ENCODE measurements around the gene CHSY3.

CHSY3 gene

DNA sequence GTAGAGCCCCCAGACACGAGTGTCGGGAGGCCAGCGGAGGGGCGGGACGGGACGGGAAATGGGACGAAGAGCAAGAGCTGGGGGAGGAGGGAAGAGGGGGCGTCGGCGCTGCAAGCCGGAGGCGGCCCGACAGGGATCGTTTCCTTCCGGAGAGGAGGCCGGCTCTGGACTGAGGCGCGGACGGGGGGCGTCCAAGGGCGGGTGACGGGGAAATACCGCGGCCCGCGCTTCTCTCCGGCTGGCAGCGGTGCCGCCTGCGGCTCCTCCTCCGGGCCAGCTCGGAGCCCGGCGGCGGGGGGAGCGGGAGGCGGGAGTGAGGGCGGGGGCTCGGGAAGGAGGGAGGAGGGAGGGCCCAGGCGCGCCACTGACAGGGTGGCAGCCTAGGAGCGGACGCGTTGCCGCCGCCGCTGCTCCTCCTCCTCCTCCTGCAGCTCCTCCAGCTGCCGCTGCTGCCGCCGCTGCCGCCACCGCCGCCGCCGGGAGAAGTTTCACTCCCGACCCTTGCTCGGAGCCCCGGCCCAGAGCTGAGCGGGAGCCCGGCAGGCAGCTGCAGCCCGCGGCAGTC is at the start of gene CHSY3:
Gene CHSY3, plus strand, starts transcription at position 364 of the 565 bp plus-strand sequence.
- Histone ChIP-seq H3K9me3 (ENCODE audit: control insufficient read depth in 1 of 2, low read length in 2 of 2) (no peaks in the 10 kb centered on the region), H3K4me3 (ENCODE audit: low read depth in 1 of 2, low read length in 2 of 2) (peak within 1 kb of the TSS; percentile 63 to 66), H3K9ac (ENCODE audit: low read depth in 1 of 2, low read length in 2 of 2) (peak within 1 kb of the TSS in 1 of 2 donors; percentile 41), H3K36me3 (ENCODE audit: control insufficient read depth in 1 of 2, insufficient read depth in 2 of 2, low read length in 2 of 2) (no peaks in the 10 kb centered on the region), H3K27me3 (ENCODE audit: control insufficient read depth in 1 of 2, insufficient read depth in 2 of 2, low read length in 2 of 2) (peaks cover 25 to 41% of the 10 kb centered on the region in 2 donors), H3K4me1 (ENCODE audit: control insufficient read depth in 1 of 2, insufficient read depth in 2 of 2, low read length in 2 of 2) (peaks cover 10 to 12% of the 10 kb centered on the region in 2 donors), H3K27ac (ENCODE audit: low read depth, low read length) (peak within 1 kb of the TSS; percentile 32)

DNA sequence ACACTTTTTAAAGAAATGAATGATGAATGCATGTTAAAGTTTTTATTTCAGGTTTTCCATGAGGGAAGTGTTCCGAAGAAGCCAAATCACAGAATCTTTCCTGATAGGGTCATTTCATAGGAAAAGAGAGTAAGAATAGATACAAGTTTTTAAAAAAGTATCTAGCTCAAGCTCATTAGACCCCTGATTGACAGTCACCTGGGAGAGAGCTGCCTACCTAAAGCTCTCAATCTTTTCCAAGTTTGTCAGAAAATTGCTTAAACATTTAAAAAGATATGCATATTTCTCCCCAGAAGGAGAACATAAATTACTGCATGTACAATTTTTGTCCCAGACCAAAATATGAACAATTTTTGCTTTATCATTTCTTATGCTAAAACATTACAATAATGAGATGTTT is 47.9 kb upstream of the CHSY3 start:
- Histone ChIP-seq H3K36me3 (ENCODE audit: control insufficient read depth in 1 of 2, insufficient read depth in 2 of 2, low read length in 2 of 2) (no peaks in the 10 kb centered on the region), H3K4me1 (ENCODE audit: control insufficient read depth in 1 of 2, insufficient read depth in 2 of 2, low read length in 2 of 2) (no peaks in the 10 kb centered on the region), H3K9me3 (ENCODE audit: control insufficient read depth in 1 of 2, low read length in 2 of 2) (no peaks in the 10 kb centered on the region), H3K27ac (ENCODE audit: low read depth, low read length) (no peak overlapping the region), H3K9ac (ENCODE audit: low read depth in 1 of 2, low read length in 2 of 2) (no peak overlapping the region), H3K4me3 (ENCODE audit: low read depth in 1 of 2, low read length in 2 of 2) (no peak overlapping the region), H3K27me3 (ENCODE audit: control insufficient read depth in 1 of 2, insufficient read depth in 2 of 2, low read length in 2 of 2) (no peaks in the 10 kb centered on the region)

- no peaks in the 10 kb centered on the region for H3K36me3 ChIP-seq (ENCODE audit: control insufficient read depth in 1 of 2, insufficient read depth in 2 of 2, low read length in 2 of 2)
- H3K4me1 ChIP-seq (ENCODE audit: control insufficient read depth in 1 of 2, insufficient read depth in 2 of 2, low read length in 2 of 2), result no peaks in the 10 kb centered on the region
- H3K9me3 ChIP-seq (ENCODE audit: control insufficient read depth in 1 of 2, low read length in 2 of 2), result no peaks in the 10 kb centered on the region
- no peaks in the 10 kb centered on the region for H3K27me3 ChIP-seq (ENCODE audit: control insufficient read depth in 1 of 2, insufficient read depth in 2 of 2, low read length in 2 of 2)
- H3K4me3 ChIP-seq (ENCODE audit: low read depth in 1 of 2, low read length in 2 of 2), result no peak overlapping the region
- no peak overlapping the region for H3K27ac ChIP-seq (ENCODE audit: low read depth, low read length)
- H3K9ac ChIP-seq (ENCODE audit: low read depth in 1 of 2, low read length in 2 of 2), result no peak overlapping the region
Observed at GRCh38 chr5:129857116-129857515, 47.1 kb upstream of the CHSY3 start.

GRCh38 chr5:129858131-129858675 is 46.1 kb upstream of the CHSY3 start:
- H3K4me3 ChIP-seq (ENCODE audit: low read depth in 1 of 2, low read length in 2 of 2), result no peak overlapping the region
- no peaks in the 10 kb centered on the region for H3K9me3 ChIP-seq (ENCODE audit: control insufficient read depth in 1 of 2, low read length in 2 of 2)
- no peak overlapping the region for H3K27ac ChIP-seq (ENCODE audit: low read depth, low read length)
- no peaks in the 10 kb centered on the region for H3K36me3 ChIP-seq (ENCODE audit: control insufficient read depth in 1 of 2, insufficient read depth in 2 of 2, low read length in 2 of 2)
- no peak overlapping the region for H3K9ac ChIP-seq (ENCODE audit: low read depth in 1 of 2, low read length in 2 of 2)
- H3K27me3 ChIP-seq (ENCODE audit: control insufficient read depth in 1 of 2, insufficient read depth in 2 of 2, low read length in 2 of 2), result no peaks in the 10 kb centered on the region
- no peaks in the 10 kb centered on the region for H3K4me1 ChIP-seq (ENCODE audit: control insufficient read depth in 1 of 2, insufficient read depth in 2 of 2, low read length in 2 of 2)

GRCh38 chr5:129884322-129884721 is 19.9 kb upstream of the CHSY3 start:
- no peaks in the 10 kb centered on the region for H3K4me1 ChIP-seq (ENCODE audit: control insufficient read depth in 1 of 2, insufficient read depth in 2 of 2, low read length in 2 of 2)
- H3K9ac ChIP-seq (ENCODE audit: low read depth in 1 of 2, low read length in 2 of 2), result no peak overlapping the region
- H3K36me3 ChIP-seq (ENCODE audit: control insufficient read depth in 1 of 2, insufficient read depth in 2 of 2, low read length in 2 of 2), result no peaks in the 10 kb centered on the region
- no peaks in the 10 kb centered on the region for H3K9me3 ChIP-seq (ENCODE audit: control insufficient read depth in 1 of 2, low read length in 2 of 2)
- no peak overlapping the region for H3K4me3 ChIP-seq (ENCODE audit: low read depth in 1 of 2, low read length in 2 of 2)
- H3K27me3 ChIP-seq (ENCODE audit: control insufficient read depth in 1 of 2, insufficient read depth in 2 of 2, low read length in 2 of 2), result no peaks in the 10 kb centered on the region
- H3K27ac ChIP-seq (ENCODE audit: low read depth, low read length), result no peak overlapping the region

GRCh38 chr5:129899454-129899853 is 4.8 kb upstream of the CHSY3 start:
- Histone ChIP-seq H3K36me3 (ENCODE audit: control insufficient read depth in 1 of 2, insufficient read depth in 2 of 2, low read length in 2 of 2) (no peaks in the 10 kb centered on the region), H3K9ac (ENCODE audit: low read depth in 1 of 2, low read length in 2 of 2) (no peak overlapping the region), H3K4me1 (ENCODE audit: control insufficient read depth in 1 of 2, insufficient read depth in 2 of 2, low read length in 2 of 2) (no peaks in the 10 kb centered on the region), H3K9me3 (ENCODE audit: control insufficient read depth in 1 of 2, low read length in 2 of 2) (no peaks in the 10 kb centered on the region), H3K27ac (ENCODE audit: low read depth, low read length) (no peak overlapping the region), H3K4me3 (ENCODE audit: low read depth in 1 of 2, low read length in 2 of 2) (no peak overlapping the region), H3K27me3 (ENCODE audit: control insufficient read depth in 1 of 2, insufficient read depth in 2 of 2, low read length in 2 of 2) (peaks cover 7 to 8% of the 10 kb centered on the region in 2 donors)

DNA sequence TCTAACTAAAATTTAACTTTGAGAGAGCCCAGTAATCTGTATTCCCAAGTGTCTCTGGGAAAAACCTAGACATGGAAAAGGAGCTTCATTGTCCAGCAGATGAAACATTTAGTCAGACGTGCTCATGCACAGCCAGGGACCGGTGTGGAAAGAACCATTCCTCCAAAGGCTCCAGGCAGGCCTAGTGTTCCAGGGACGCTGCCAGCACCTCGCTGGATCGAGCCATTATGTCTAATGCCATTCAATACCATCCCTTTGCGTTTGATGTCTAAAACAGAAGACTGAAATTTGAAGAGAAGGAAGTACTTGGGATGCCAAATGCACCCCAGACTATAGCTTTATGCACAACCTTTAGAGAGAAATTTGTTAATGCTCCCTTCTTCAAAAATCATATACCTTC is 1.4 kb upstream of the CHSY3 start:
- Histone ChIP-seq H3K27me3 (ENCODE audit: control insufficient read depth in 1 of 2, insufficient read depth in 2 of 2, low read length in 2 of 2) (peaks cover 25 to 35% of the 10 kb centered on the region in 2 donors), H3K9ac (ENCODE audit: low read depth in 1 of 2, low read length in 2 of 2) (no peak overlapping the region), H3K4me1 (ENCODE audit: control insufficient read depth in 1 of 2, insufficient read depth in 2 of 2, low read length in 2 of 2) (peaks cover 10 to 12% of the 10 kb centered on the region in 2 donors), H3K36me3 (ENCODE audit: control insufficient read depth in 1 of 2, insufficient read depth in 2 of 2, low read length in 2 of 2) (no peaks in the 10 kb centered on the region), H3K27ac (ENCODE audit: low read depth, low read length) (no peak overlapping the region), H3K4me3 (ENCODE audit: low read depth in 1 of 2, low read length in 2 of 2) (no peak overlapping the region), H3K9me3 (ENCODE audit: control insufficient read depth in 1 of 2, low read length in 2 of 2) (no peaks in the 10 kb centered on the region)

- Histone ChIP-seq H3K4me1 (ENCODE audit: control insufficient read depth in 1 of 2, insufficient read depth in 2 of 2, low read length in 2 of 2) (peaks cover 10 to 12% of the 10 kb centered on the region in 2 donors), H3K27ac (ENCODE audit: low read depth, low read length) (peak overlapping the region; percentile 32), H3K4me3 (ENCODE audit: low read depth in 1 of 2, low read length in 2 of 2) (peak overlapping the region; percentile 63 to 66), H3K9me3 (ENCODE audit: control insufficient read depth in 1 of 2, low read length in 2 of 2) (no peaks in the 10 kb centered on the region), H3K9ac (ENCODE audit: low read depth in 1 of 2, low read length in 2 of 2) (peak overlapping the region in 1 of 2 donors; percentile 27), H3K27me3 (ENCODE audit: control insufficient read depth in 1 of 2, insufficient read depth in 2 of 2, low read length in 2 of 2) (peaks cover 25 to 41% of the 10 kb centered on the region in 2 donors), H3K36me3 (ENCODE audit: control insufficient read depth in 1 of 2, insufficient read depth in 2 of 2, low read length in 2 of 2) (no peaks in the 10 kb centered on the region)
Observed at GRCh38 chr5:129903466-129904101, 681 bp upstream of the CHSY3 start.

GRCh38 chr5:129904667-129905472 is 605 bp downstream of the CHSY3 start:
- peak overlapping the region in 1 of 2 donors; percentile 41 for H3K9ac ChIP-seq (ENCODE audit: low read depth in 1 of 2, low read length in 2 of 2)
- H3K36me3 ChIP-seq (ENCODE audit: control insufficient read depth in 1 of 2, insufficient read depth in 2 of 2, low read length in 2 of 2), result no peaks in the 10 kb centered on the region
- no peaks in the 10 kb centered on the region for H3K9me3 ChIP-seq (ENCODE audit: control insufficient read depth in 1 of 2, low read length in 2 of 2)
- H3K27ac ChIP-seq (ENCODE audit: low read depth, low read length), result no peak overlapping the region
- peaks cover 10 to 12% of the 10 kb centered on the region in 2 donors for H3K4me1 ChIP-seq (ENCODE audit: control insufficient read depth in 1 of 2, insufficient read depth in 2 of 2, low read length in 2 of 2)
- peak overlapping the region; percentile 63 to 66 for H3K4me3 ChIP-seq (ENCODE audit: low read depth in 1 of 2, low read length in 2 of 2)
- H3K27me3 ChIP-seq (ENCODE audit: control insufficient read depth in 1 of 2, insufficient read depth in 2 of 2, low read length in 2 of 2), result peaks cover 25 to 41% of the 10 kb centered on the region in 2 donors

Data from duodenal mucosa (tissue), 2 donors.